Smooth muscle cell (in vitro differentiated cells): ENCODE results near the gene PAPSS1. TPM values are rescaled to one million over a fixed set of nuclear protein-coding genes. Genes with fewer than 3 reads are reported as not detected.

Experiments
- DNase-seq: peaks from one replicate; lab custom pipeline; 2025; ENCODE audit not compliant: unreplicated experiment; lab: John Stamatoyannopoulos, UW
- H2AFZ ChIP-seq: fragments of 200-600 bp; sonication (generic); 2 replicates; pipeline ENCODE4 v1.6.0; 2016; ENCODE audit warnings: antibody characterized with exemption, low read depth, mild to moderate bottlenecking
- H3F3A ChIP-seq: fragments of 200-600 bp; sonication (generic); 2 replicates; pipeline ENCODE4 v1.6.0; 2017; ENCODE audit warnings: antibody characterized with exemption, low read depth
- H3K27ac ChIP-seq: fragments of 200-600 bp; sonication (generic); 2 replicates; pipeline ENCODE4 v1.5.1; 2016; ENCODE audit warnings: low read depth, mild to moderate bottlenecking
- H3K27me3 ChIP-seq: fragments of 200-600 bp; sonication (generic); 2 replicates; pipeline ENCODE4 v1.6.1; 2016; ENCODE audit warnings: low read depth, mild to moderate bottlenecking
- H3K36me3 ChIP-seq: fragments of 200-600 bp; sonication (generic); 2 replicates; pipeline ENCODE4 v1.5.1; 2016; ENCODE audit warnings: low read depth
- H3K4me1 ChIP-seq: fragments of 200-600 bp; sonication (generic); 2 replicates; pipeline ENCODE4 v1.5.1; 2016; ENCODE audit warnings: low read depth
- H3K4me2 ChIP-seq: fragments of 200-600 bp; sonication (generic); 2 replicates; pipeline ENCODE4 v1.6.0; 2016; ENCODE audit warnings: mild to moderate bottlenecking
- H3K4me3 ChIP-seq: fragments of 200-600 bp; sonication (generic); 2 replicates; pipeline ENCODE4 v1.5.1; 2016; ENCODE audit warnings: mild to moderate bottlenecking
- H3K79me2 ChIP-seq: fragments of 200-600 bp; sonication (generic); 2 replicates; pipeline ENCODE4 v1.6.0; 2016; ENCODE audit warnings: low read depth, mild to moderate bottlenecking
- H3K9ac ChIP-seq: fragments of 200-600 bp; sonication (generic); 2 replicates; pipeline ENCODE4 v1.6.0; 2016; ENCODE audit warnings: low read depth
- H3K9me3 ChIP-seq: fragments of 200-600 bp; sonication (generic); replicated peaks from 2 replicates; pipeline ENCODE4 v1.5.1; 2016; ENCODE audit warnings: low read depth
- H4K20me1 ChIP-seq: fragments of 200-600 bp; sonication (generic); 2 replicates; pipeline ENCODE4 v1.6.0; 2016; ENCODE audit warnings: low read depth
- CTCF ChIP-seq: fragments of 200-600 bp; sonication (generic); IDR thresholded peaks from 2 replicates; pipeline ENCODE4 v1.5.1; 2017; ENCODE audit warnings: borderline replicate concordance, mild to moderate bottlenecking, antibody characterized with exemption; ENCODE audit not compliant: insufficient read depth, poor library complexity, severe bottlenecking
- WGBS: methylation state at CpG from one replicate; pipeline ENCODE4 v1.1.7; 2016; ENCODE audit warnings: low lambda C conversion rate; 5-methylcytosine and 5-hydroxymethylcytosine counted together
- polyA plus RNA-seq: library from polyadenylated mRNA; unstranded; fragments of >200 nt; fragmentation: Nextera tagmentation; extraction: Ambion mirVana; gene quantifications from 2 replicates; pipeline ENCODE4 v1.2.1, GENCODE V29; 2016
- total RNA-seq: library from RNA; depleted of rRNA; stranded (reverse); fragments of >200 nt; gene quantifications from 2 replicates; pipeline ENCODE4 v1.2.3, GENCODE V29; 2014

Gene PAPSS1
- total and polyA plus RNA-seq, 2 experiments from 2014 or later, result 188 to 198 TPM

- Histone ChIP-seq H3K27ac (peak overlapping the region; percentile 65), H3K9ac (no peak overlapping the region)
- 34% methylated on average over 10 of the region's 10 CpGs for WGBS
These were observed 1.6 kb downstream of the PAPSS1 start for GRCh38 chr4:107718351-107718965.

GRCh38 chr4:107714256-107714655 is 5.8 kb downstream of the PAPSS1 start:
- Histone ChIP-seq H3K27me3 (no peaks in the 10 kb centered on the region), H3K27ac (peak overlapping the region; percentile 42), H3K9me3 (no peaks in the 10 kb centered on the region), H3K4me3 (no peak overlapping the region), H3K79me2 (peaks cover 100% of the 10 kb centered on the region), H2AFZ (no peak overlapping the region), H3K4me2 (peak overlapping the region; percentile 86), H4K20me1 (peaks cover 91% of the 10 kb centered on the region), H3K36me3 (no peaks in the 10 kb centered on the region), H3K9ac (no peak overlapping the region), H3F3A (peaks cover 10% of the 10 kb centered on the region), H3K4me1 (peaks cover 32% of the 10 kb centered on the region)
- TF ChIP-seq CTCF, result no peak
- 63% methylated on average over 3 of the region's 3 CpGs for WGBS
- DNase-seq, result no peak

More at GRCh38 chr4:107718351-107718965, 1.6 kb downstream of the PAPSS1 start:
- H3K9me3 ChIP-seq, result no peaks in the 10 kb centered on the region
- no peak for TF ChIP-seq CTCF
- H3K79me2 ChIP-seq, result peaks cover 59% of the 10 kb centered on the region
- DNase-seq, result no peak
- no peaks in the 10 kb centered on the region for H3K36me3 ChIP-seq
- H3K4me1 ChIP-seq, result peaks cover 32% of the 10 kb centered on the region
- peaks cover 10% of the 10 kb centered on the region for H3F3A ChIP-seq
- H3K4me3 ChIP-seq, result peak overlapping the region; percentile 76
- no peak overlapping the region for H2AFZ ChIP-seq
- H3K27me3 ChIP-seq, result no peaks in the 10 kb centered on the region
- H4K20me1 ChIP-seq, result peaks cover 53% of the 10 kb centered on the region
- peak overlapping the region; percentile 86 for H3K4me2 ChIP-seq

GRCh38 chr4:107712236-107712635 is 7.8 kb downstream of the PAPSS1 start:
- Histone ChIP-seq H3K9me3 (no peaks in the 10 kb centered on the region), H3K79me2 (peaks cover 100% of the 10 kb centered on the region), H4K20me1 (peaks cover 79% of the 10 kb centered on the region), H3K27ac (peak overlapping the region; percentile 17), H3K4me1 (peaks cover 18% of the 10 kb centered on the region), H3K4me3 (no peak overlapping the region), H3K9ac (no peak overlapping the region), H3K4me2 (peak overlapping the region; percentile 1), H3F3A (peaks cover 9% of the 10 kb centered on the region), H3K27me3 (no peaks in the 10 kb centered on the region), H2AFZ (no peak overlapping the region), H3K36me3 (no peaks in the 10 kb centered on the region)
- DNase-seq, result no peak
- 95% methylated on average over 2 of the region's 2 CpGs for WGBS
- TF ChIP-seq CTCF, result no peak

- Histone ChIP-seq H3K79me2 (peaks cover 100% of the 10 kb centered on the region), H3K4me3 (no peak overlapping the region), H3K4me1 (peaks cover 14% of the 10 kb centered on the region), H3K9ac (no peak overlapping the region), H3K9me3 (no peaks in the 10 kb centered on the region), H3K36me3 (no peaks in the 10 kb centered on the region), H3F3A (peaks cover 9% of the 10 kb centered on the region), H2AFZ (no peak overlapping the region), H3K27me3 (no peaks in the 10 kb centered on the region), H3K27ac (peak overlapping the region; percentile 17), H3K4me2 (peak overlapping the region; percentile 1), H4K20me1 (peaks cover 75% of the 10 kb centered on the region)
- WGBS, result 50% methylated on average over 3 of the region's 3 CpGs
- no peak for TF ChIP-seq CTCF
- no peak for DNase-seq
These were observed 8.2 kb downstream of the PAPSS1 start for GRCh38 chr4:107711831-107712230.
